HFFc6 (cell line): ENCODE measurements around the gene MAJIN. TPM values are rescaled to one million over a fixed set of nuclear protein-coding genes. Genes with fewer than 3 reads are reported as not detected.

Source experiments
- DNase-seq: peaks from one replicate; pipeline ENCODE4 v3.0.0-alpha.2; 2018
- H3K27ac Mint-ChIP-seq: 2 replicates; pipeline ENCODE4 v1.8.0; 2020; ENCODE audit warnings: mild to moderate bottlenecking, mixed read lengths
- H3K27me3 Mint-ChIP-seq: 2 replicates; pipeline ENCODE4 v1.8.0; 2021; ENCODE audit warnings: mild to moderate bottlenecking, moderate library complexity, mixed read lengths; ENCODE audit not compliant: insufficient read depth
- H3K36me3 Mint-ChIP-seq: 2 replicates; pipeline ENCODE4 v1.8.0; 2021; ENCODE audit warnings: low read depth, mixed read lengths
- H3K4me1 Mint-ChIP-seq: 2 replicates; pipeline ENCODE4 v1.8.0; 2020; ENCODE audit warnings: low read depth, mixed read lengths
- H3K4me3 Mint-ChIP-seq: 2 replicates; pipeline ENCODE4 v1.8.0; 2020; ENCODE audit warnings: mild to moderate bottlenecking, moderate library complexity, mixed read lengths
- H3K9me3 Mint-ChIP-seq: 2 replicates; pipeline ENCODE4 v1.8.0; 2020; ENCODE audit warnings: mild to moderate bottlenecking, mixed read lengths
- total RNA-seq, 6 experiments: library from RNA; stranded (reverse); fragmentation: NEBNext Ultra II Directional; extraction: Animal tissue kit (Norgen Biotek cat#: 25700); gene quantifications; 2 replicates in 1 of 6; 3 replicates in 5 of 6; pipeline ENCODE4 v1.2.3, GENCODE V29; 2021
- TF ChIP-seq, protein P1 (sequence below): fragments of 200-600 bp; sonication (generic); IDR thresholded peaks from 2 replicates; pipeline ENCODE4 v1.5.0; 2021; ENCODE audit warnings: antibody characterized with exemption, mild to moderate bottlenecking

Gene MAJIN
- total RNA-seq, 6 experiments from 2014 or later: not detected

DNA sequence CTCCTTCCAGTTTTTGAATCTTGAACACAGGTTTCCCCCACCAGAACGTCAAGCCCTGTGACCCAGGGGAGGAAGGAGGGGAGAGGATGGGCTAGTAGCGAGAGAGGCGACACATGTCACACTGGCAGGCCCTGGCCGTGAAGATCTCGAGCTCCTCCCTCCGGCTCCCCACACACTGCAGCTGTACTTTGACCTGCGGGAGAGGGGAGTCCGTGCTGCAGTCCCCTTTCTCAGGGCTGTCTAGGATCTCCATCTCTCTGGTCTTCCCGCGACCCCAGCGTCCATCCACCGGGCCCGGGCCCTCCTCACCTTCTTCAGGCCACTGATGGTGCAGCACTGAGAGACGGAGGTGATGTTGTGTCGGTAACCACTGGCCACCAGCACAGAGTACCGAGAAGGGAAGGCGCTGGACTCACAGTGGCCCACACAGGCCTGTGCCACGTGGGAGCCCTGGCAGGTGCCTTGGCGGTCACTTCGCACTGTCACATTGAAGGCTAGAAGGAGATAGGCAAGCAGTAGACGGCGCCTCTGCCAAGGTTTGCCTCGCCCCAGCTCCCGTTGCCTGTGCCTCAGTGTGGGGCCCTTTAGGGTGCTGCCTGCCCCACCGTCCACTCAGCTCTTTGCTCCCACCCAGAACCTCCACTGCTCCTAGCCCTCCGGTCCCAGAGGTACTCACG, 37.1 kb downstream of the MAJIN start:
- H3K9me3 Mint-ChIP-seq: no peaks in the 10 kb centered on the region
- TF ChIP-seq, protein P1, sequence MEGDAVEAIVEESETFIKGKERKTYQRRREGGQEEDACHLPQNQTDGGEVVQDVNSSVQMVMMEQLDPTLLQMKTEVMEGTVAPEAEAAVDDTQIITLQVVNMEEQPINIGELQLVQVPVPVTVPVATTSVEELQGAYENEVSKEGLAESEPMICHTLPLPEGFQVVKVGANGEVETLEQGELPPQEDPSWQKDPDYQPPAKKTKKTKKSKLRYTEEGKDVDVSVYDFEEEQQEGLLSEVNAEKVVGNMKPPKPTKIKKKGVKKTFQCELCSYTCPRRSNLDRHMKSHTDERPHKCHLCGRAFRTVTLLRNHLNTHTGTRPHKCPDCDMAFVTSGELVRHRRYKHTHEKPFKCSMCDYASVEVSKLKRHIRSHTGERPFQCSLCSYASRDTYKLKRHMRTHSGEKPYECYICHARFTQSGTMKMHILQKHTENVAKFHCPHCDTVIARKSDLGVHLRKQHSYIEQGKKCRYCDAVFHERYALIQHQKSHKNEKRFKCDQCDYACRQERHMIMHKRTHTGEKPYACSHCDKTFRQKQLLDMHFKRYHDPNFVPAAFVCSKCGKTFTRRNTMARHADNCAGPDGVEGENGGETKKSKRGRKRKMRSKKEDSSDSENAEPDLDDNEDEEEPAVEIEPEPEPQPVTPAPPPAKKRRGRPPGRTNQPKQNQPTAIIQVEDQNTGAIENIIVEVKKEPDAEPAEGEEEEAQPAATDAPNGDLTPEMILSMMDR: no peak

DNA sequence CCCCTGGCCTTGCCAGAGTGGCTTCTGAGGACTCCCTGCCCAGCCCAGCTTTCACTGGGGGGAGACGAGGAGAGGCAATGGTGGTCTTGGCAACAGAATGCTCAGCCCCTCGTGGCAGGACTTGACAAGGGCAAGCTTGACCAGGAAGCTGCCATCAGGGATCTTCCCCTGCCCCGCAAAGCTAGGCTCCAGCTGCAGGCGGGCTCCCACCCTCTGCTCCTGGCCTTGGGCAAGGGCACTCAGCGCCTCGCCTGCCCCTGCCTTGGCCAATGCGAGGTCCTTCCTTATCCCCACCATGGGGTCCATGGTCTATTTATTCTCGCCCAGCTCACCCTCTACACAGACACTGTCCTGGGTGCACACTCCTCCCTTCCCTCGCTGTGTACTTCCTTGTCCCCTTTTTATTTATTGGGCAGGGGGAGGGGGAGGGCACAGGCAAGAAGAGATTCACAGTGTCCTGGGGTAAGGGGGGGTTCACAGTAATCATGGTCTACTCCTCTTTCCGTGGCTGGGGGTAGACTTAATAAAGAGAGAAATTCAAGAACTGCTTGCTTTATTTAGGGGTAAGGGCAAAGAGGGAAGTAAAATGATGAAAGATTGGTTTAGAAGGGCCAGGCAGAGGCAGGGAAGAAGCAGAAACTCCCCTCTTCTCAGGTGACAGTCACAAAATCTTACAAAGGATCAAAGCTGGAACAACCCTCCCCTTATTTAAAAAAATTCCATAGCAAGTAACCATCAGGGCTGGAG, 37.8 kb downstream of the MAJIN start:
- Mint-ChIP-seq H3K4me1 (peaks cover 8% of the 10 kb centered on the region), H3K36me3 (peaks cover 27% of the 10 kb centered on the region; the same call in 1 of the 2 replicates), H3K27me3 (peaks cover 22% of the 10 kb centered on the region; the same call in 1 of the 2 replicates), H3K9me3 (no peaks in the 10 kb centered on the region), H3K27ac (no peak overlapping the region), H3K4me3 (no peak overlapping the region)
- DNase-seq: no peak
- TF ChIP-seq, protein P1: no peak

More for the DNA sequence above, 37.1 kb downstream of the MAJIN start:
- H3K36me3 Mint-ChIP-seq: peaks cover 27% of the 10 kb centered on the region; the same call in 1 of the 2 replicates
- peaks cover 28% of the 10 kb centered on the region; the same call in 1 of the 2 replicates for H3K27me3 Mint-ChIP-seq
- H3K4me1 Mint-ChIP-seq: peaks cover 8% of the 10 kb centered on the region
- no peak overlapping the region for H3K27ac Mint-ChIP-seq
- no peak for DNase-seq
- H3K4me3 Mint-ChIP-seq: no peak overlapping the region

DNA sequence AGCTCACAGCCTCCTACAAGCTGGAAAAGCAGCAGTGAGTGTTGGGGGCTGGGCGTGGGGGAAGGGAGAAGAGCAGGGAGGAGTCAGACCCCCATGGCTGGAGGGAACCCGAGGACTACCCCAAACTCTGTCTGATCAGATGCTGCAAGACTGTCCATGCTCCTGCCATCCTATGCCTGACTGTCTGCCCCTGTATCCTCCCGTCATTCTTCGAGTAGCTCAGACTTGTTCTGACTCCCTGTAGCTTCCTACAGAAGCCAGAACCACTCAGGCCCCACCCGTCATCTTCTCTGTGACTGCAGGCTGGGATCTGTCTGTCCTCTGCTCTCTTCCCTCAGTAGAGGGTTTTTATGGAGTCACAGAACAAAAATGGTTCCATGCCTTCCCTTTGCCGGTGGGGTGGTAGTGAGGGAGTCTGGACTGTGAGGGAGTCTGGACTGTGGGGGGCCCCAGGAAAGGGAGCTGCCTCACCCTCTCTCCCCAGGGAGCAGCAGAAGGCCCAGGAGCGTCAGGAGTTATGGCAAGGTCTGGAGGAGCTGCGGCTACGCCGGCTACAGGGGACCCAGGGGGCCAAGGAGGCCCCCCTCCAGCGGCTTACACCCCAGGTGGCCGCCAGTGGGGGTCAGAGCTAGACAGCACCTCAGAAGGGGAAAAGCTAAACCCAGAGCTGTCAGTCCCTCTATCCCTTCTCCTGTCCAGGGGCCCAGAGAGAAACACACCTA, 38.5 kb downstream of the MAJIN start:
- TF ChIP-seq, protein P1: no peak
- H3K27me3 Mint-ChIP-seq: peaks cover 15% of the 10 kb centered on the region; the same call in 1 of the 2 replicates
- DNase-seq: no peak
- H3K4me3 Mint-ChIP-seq: no peak overlapping the region
- H3K9me3 Mint-ChIP-seq: no peaks in the 10 kb centered on the region
- peaks cover 27% of the 10 kb centered on the region; the same call in 1 of the 2 replicates for H3K36me3 Mint-ChIP-seq
- H3K27ac Mint-ChIP-seq: no peak overlapping the region
- peaks cover 8% of the 10 kb centered on the region for H3K4me1 Mint-ChIP-seq

DNA sequence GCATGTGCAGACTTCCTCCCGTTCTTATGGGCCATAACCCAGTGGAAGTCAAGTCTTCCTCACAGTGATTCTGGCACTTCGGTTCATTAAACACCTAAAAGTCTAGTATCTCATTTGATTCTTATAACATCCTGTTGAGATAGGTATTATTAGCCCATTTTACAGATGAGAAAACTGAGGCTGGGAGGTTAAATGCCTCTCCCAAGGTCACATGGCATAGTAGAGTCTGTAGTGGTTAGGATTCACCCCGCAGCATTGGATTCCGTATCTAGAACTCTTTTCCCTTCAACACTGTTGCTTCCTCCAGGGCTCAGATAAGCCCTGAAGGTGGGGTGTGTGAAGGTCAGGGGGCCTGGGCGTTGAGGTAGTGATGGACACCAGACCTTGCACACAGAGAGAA, 39.6 kb downstream of the MAJIN start:
- H3K36me3 Mint-ChIP-seq: peaks cover 27% of the 10 kb centered on the region; the same call in 1 of the 2 replicates
- H3K4me1 Mint-ChIP-seq: peaks cover 8% of the 10 kb centered on the region
- DNase-seq: no peak
- TF ChIP-seq, protein P1: no peak
- no peak overlapping the region for H3K27ac Mint-ChIP-seq
- H3K4me3 Mint-ChIP-seq: no peak overlapping the region
- H3K9me3 Mint-ChIP-seq: no peaks in the 10 kb centered on the region
- H3K27me3 Mint-ChIP-seq: peaks cover 6% of the 10 kb centered on the region; the same call in 1 of the 2 replicates

DNA sequence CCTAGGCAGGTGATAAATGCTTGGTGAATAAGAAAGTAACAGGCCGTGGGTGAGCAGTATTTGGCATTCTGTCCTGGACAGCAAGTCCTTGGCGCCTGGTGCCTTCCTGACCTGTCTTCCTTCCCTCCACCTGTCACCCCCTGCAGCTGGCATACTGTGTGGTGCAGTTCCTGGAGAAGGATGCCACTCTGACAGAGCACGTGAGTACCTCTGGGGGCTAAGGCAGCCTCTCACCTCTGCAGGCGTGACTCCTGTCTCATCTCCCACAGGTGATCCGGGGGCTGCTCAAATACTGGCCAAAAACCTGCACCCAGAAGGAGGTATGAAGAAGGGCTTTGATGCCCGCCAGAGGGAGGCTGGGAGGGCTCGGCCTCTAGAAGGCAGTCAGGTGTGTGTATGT, 40.6 kb downstream of the MAJIN start:
- Mint-ChIP-seq H3K9me3 (no peaks in the 10 kb centered on the region), H3K4me1 (peaks cover 2% of the 10 kb centered on the region), H3K27me3 (0 out of 2 replicates have a peak, but pooled peaks cover 3% of the 10 kb centered on the region), H3K4me3 (no peak overlapping the region), H3K27ac (no peak overlapping the region), H3K36me3 (peaks cover 27% of the 10 kb centered on the region; the same call in 1 of the 2 replicates)
- TF ChIP-seq, protein P1: no peak
- DNase-seq: no peak
